GM12801 (cell line): ENCODE data around the gene IFI27.

ENCODE experiments used
- CTCF ChIP-seq: IDR thresholded peaks from one replicate; pipeline ENCODE4 v1.5.1; 2011; ENCODE audit warnings: control low read depth; ENCODE audit not compliant: insufficient read length; ENCODE audit errors: extremely low read depth

The IFI27 gene

GRCh38 chr14:94114589-94115057 is 4.1 kb downstream of the IFI27 start:
- TF ChIP-seq CTCF, result no peak

GRCh38 chr14:94115058-94115591 is 4.6 kb downstream of the IFI27 start:
- no peak for TF ChIP-seq CTCF

DNA sequence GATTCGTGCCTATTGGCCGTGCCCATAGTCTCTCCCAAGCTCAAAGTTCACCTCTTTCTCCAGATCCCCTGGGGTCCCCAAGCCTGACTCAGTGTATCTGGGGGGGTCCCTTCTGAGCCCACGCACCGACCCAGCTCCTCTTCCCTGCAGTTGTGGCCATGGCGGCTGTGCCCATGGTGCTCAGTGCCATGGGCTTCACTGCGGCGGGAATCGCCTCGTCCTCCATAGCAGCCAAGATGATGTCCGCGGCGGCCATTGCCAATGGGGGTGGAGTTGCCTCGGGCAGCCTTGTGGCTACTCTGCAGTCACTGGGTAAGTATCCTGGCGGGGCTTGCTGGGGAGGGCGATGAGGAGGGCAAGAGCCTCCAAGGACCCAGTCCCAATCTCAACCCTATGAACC is 5.1 kb downstream of the IFI27 start:
- no peak for TF ChIP-seq CTCF

- no peak for TF ChIP-seq CTCF
These were observed 6.2 kb downstream of the IFI27 start for GRCh38 chr14:94116701-94117100.

DNA sequence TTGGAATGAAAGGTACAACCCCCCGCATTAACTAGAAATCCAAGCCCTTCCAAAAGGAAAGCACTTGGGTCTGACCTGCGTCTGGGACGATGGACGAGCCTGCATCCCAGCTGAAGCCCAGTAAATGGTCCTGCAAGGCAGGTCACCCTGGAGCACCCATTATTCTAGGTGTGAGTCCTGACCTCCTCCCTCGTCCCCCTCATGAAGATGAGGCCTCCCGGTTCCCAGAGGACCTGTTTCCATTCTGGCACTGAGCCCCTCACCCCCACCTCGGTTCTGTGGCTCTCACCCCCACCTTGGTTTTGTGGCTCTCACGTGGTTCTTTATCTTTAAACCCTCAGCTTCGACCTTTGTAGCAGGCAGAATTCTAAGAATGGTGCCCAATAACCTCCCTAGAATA is 7.3 kb downstream of the IFI27 start:
- no peak for TF ChIP-seq CTCF

- TF ChIP-seq CTCF, result no peak
These were observed 8.5 kb downstream of the IFI27 start for GRCh38 chr14:94119071-94119470.

GRCh38 chr14:94120667-94121340 is 10.3 kb downstream of the IFI27 start:
- TF ChIP-seq CTCF, result no peak

GRCh38 chr14:94121485-94121884 is 10.9 kb downstream of the IFI27 start:
- TF ChIP-seq CTCF, result no peak
